GM19372 (cell line): ENCODE results near the gene DLX3.

Source experiments
- ATAC-seq: cut with Tn5 transposase; IDR thresholded peaks from one replicate; pipeline ENCODE4 v1.9.1; 2021; ENCODE audit warnings: mild to moderate bottlenecking, low read depth, moderate library complexity; ENCODE audit not compliant: unreplicated experiment

DLX3 gene

DNA sequence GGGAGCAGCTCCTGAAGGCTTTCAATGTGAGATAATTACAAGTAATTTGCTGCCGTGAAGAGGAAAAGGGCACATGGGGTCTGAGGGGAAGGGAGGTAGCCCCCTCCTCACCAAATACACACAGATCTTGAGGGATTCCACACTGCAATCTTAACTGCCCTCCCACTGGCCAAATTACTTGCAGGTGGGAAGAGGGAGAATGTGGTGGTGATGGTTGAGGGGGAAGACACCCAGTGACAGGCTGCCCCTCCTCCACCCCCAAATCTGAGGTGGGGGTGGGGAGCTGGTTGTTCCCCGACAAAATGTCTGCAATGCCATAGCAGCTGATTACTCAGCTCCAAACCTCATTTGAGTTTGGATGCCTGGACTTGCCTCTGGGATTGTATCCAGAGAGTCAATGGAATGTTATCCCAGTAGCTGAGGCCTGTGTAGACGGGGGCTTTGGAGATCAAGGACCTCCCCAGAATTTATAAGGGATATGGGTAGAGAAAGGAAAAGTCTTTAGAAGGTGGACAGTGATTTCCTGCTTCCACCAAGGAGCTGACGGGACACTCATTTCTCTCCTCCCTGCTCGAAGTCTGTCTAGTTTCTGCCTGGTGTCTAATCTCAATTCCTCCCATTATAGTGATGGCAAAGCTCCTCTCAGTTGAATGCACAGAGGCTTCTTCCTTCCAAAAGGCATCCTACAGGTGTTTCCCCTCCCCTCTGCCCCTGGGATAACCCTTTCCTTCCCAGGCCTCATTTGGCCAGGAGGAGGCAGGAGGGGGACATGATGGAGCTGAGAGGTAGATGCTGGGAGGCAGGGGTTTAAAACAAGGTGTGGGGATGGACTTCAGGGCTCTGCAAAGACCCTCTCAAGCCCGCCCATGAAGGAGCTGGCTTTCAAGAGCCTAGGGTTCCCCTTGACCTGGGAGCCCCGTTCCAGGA lies 17.3 kb downstream of the DLX3 start:
- no peak for ATAC-seq

DNA sequence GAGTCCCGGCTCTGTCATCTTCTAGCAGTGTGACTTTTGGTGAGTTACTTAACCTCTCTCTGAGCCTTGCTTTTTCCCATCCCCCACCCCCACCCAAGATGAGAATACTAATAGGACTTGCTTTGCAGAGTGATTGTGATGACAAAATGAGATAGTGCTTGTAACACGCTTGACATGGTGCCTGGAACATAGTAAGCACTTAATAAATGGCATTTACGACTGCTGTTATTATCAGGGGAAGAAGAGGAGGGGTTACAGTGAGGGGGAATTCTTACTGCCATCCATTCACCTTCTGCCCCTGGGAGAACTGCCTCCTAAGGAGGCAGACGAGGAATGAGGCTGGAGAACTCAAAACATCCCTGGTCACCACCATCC lies 18.2 kb downstream of the DLX3 start:
- ATAC-seq: no peak

DNA sequence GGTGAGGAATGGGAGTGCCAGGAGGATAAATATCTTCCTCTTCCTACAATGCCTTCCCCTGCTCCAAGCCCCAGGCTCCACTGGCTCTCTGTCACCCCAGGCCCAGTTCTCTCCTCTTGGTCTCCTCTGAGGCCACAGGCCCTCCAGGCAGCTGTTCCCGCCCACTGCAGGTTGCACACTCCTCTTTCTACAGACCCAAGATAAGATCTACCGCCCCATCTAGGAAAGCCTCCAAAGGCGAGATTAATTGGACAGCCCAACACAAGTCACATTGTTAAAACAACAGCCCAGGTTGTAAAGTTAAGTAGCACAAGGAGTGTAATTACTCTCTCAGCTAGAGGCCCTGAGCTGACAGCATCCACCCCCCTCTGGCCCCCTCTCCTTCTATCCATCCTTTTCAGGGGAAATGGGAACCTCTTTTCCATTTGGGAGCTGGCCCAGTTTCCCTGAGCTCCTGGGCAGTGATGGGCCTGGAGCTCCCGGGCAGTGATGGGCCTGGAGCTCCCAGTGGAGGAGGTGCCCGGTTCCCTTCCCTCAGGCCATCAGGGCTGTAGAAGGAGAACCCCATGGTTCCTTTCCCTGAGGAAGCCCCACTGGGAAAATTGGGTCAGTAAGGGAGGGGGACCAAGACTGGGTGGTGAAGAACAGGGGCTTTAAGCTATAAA lies 18.7 kb downstream of the DLX3 start:
- ATAC-seq: no peak

DNA sequence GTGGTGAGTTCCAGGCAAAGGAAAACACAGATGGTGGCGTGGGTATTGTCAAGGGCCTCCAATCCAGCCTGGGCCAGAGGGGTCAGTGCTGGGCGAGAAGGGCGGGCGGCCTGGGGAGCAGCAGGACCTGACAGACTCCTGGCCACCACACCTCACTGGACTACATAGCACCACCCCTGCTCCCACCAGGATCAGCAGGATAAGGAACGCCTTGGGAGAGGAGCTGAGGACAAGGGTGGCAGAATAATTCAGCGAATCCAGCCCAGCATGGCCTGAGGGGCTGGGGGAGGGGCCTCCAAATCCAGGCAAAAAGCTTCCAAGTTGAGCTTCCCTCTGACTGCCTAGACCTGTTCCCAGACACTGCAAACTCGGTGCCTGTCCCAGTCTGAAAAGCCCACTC lies 19.5 kb downstream of the DLX3 start:
- ATAC-seq: no peak

DNA sequence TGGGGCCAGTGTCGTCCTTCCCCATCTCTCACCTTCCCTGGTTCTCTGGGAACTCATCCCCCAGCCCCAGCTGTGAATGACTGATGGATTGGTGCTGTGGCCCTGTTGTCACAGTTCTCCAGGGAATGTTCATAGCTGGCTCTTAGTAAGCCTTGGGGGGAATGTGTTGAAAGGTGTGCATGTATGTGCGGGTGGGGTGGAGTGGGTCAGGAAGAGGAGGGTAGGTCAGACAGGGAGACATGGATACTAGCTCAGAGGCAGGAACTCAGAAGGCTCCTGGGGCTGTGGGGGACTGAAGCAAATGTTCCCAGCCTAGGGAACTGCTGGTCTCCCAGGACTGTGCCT lies 21.8 kb downstream of the DLX3 start:
- no peak for ATAC-seq

DNA sequence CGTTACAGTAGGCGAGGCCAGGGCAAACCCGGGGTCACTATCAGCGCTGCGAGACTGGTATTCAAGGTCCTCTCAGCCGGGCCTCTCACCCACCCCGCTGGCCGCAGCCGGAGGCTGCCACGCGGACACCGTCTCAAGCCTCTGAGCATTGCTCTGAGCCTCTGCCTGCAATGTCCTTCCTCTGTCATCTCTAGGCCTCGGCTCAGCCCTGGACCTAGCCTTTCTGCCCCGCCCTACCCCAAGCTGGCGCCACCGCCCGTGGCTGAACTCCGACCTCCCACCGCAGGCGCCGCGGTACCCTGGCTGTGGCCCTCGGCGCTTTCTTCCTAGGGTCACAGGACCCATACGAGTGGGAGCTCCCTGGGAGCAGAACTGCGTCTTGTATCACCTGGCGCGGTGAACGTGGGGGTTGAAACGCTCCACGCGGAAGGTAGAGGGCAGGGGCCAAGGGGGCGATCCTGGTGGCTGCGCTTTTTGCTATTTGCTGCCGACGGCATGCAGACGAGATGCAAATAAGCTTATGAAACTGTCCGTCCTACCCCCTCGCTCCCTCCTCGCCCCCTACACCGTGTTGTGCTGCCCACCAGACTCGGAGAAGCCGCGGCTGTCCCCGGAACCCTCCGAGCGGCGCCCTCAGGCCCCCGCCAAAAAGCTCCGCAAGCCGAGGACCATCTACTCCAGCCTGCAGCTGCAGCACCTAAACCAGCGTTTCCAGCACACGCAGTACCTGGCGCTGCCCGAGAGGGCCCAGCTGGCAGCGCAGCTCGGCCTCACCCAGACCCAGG lies 22.3 kb downstream of the DLX3 start:
- no peak for ATAC-seq

DNA sequence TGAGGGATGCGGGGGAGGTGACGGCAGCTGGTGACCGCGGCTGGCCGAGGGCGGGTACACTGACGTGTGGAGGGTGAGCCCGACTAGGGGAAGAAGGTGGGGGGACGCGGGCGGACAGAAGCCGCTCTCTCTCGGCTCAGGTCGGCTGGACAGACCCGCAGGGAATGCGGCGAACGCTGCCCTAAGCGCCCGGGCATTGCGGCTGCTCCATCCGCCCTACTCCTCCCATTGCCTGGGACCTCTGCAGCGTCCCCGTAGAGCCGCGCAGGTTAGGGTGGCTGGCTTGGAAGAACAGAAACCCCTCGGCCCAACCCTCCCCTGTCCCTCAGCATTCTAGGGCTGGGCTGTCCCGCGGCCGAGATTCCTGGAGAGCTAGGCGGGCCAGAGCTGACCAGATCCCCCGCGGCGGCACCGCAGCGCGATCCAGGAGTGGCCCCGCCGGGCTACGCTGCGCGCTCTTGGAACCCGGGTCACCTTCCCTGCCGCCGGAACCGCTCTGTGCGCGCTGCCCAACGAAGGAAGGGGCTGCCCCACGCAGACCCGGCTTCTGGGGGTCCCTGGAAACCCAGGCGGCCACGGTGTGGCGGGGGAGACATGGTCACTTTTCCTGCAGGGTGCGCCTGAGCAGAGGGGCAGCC lies 23.1 kb downstream of the DLX3 start:
- ATAC-seq: no peak

DNA sequence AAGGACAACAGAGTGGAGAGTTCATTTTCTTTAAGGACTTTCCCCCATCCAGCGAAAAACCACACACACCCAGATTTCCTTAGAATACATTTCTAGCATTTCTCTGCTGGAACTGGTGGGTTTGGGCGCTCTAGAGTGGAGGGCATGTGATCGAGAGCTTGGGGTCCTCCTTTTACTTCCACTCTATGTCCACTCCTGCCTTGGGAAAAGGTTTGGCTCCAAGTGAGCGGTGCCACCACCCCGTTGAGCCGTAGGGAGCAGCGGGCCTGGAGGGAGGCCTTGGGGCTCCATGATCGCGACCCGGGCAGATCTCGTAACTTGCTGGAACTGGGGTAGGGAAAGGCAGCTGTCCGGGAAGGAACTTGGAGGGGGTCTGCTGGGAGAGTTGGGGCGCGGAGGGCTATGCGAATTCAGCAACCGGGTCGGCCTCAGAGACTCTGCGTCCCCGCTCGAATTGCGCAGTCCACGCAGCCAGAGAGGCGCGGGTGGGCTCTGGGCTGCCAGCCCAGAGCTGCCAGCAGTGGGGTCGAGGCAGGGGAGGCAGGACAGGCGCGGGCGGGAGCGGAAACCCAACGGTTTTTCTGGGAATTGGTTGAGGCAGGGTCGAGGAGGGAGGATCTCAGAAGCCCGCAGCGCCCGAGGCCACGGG lies 23.7 kb downstream of the DLX3 start:
- ATAC-seq: no peak

DNA sequence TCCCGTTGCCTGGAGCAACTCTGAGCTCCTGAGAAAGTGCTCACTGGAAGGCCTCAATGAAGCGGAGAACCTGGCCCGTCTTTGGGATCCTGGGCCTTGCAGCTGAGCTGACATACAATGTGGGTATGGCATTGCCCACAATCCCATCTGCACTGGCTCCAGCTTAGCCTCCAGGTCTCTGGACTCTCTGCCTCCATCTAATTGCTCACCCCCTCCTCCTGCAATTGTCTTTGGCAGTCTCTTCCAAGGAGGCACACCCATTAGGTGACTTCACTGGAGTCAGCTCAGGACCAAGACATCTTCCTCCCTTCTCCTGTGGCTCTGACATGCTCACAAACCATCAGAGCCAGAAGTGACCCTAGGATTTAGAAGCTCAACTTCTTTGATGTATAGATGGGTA lies 24.5 kb downstream of the DLX3 start:
- ATAC-seq: no peak

DNA sequence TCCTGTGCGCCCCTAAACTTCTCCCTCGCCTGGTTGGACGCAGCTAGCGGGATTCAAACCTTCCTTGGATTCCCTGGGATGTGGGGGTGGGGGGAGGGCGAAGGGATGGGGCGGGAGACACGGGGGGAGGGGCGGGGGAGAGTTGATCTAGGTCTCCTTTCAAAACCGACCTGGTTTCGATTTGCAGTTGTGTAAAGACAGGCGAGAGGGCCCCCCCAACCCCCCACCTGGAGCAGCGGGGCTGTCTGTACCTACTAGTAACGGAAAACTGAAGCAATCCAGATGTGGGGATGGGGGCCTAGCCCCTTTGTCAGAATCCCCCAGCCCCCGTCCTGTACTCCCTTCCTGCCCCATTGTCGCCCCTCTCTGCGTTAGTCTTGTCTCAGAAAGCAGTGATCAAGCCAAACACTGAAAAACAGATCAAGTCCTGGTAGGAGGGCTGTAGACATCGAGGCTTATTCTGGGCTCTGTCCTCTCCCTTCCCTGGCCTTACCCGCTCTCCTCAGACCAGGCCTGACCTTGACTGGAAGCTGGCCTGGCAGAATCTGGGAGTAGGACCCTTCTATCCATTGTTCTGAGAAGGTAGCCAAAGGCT lies 25.1 kb downstream of the DLX3 start:
- no peak for ATAC-seq

DNA sequence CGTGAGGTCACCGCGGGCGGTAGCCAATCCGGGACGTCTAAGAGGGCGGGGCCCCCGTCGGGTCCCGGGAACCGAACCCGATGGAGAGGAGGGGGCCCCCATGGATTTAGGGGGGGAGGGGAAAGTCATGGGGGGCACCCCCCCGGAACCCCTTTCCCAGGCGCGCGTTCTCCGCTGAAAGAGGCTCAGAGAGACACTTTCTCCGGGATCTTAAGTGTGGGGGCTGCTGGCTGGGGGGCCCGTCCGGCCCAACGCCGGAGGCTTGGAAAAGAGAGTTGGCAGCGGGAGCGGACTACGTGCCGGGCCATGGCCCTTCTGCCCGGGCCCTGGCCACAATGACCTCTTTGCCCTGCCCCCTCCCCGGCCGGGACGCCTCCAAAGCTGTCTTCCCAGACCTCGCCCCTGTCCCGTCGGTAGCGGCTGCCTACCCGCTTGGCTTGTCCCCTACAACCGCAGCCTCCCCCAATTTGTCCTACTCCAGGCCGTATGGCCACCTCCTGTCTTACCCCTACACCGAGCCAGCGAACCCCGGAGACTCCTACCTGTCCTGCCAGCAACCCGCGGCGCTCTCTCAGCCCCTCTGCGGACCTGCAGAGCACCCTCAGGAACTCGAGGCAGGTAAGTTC lies 25.8 kb downstream of the DLX3 start, which contains the start of gene DLX4:
DLX4 (plus strand) TSS at position 57 of the 626 bp plus-strand sequence; CDS start at position 336, 279 bp downstream.
- no peak for ATAC-seq

DNA sequence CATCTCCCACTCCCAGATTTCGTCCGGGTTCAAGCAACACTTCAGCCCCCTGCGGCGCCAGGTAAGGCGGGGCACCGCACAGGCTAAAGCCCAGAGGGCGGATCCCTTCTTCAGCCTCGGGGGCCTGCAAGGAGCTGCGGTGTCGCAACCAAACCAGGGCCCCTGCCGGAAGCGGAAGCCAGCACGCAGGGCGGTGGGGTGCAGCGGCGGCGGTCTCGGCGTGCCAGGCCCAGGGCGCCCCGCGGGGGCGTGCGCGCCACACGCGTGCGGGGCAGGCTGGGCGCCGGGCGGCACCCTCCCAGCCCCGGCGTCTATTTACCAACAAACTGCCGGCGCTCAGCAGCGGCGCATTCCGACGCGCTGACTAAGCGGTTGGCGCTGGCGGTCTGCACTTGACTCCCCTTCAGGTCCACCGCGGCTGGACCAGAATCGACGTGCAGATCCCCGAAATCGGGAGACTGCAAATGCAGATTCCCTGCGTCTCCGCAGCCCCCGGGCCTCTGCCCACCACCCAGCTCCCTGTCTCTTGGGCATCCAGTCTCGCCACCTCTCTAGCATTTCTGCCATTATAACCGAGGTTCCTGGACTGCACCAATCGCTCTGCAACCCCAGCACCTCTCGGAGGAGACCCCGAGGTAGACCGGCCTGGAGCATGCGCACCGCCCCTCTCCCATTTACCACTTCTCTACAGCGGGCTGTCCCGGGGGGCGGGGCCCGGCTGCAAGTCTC lies 26.5 kb downstream of the DLX3 start:
- ATAC-seq: no peak

DNA sequence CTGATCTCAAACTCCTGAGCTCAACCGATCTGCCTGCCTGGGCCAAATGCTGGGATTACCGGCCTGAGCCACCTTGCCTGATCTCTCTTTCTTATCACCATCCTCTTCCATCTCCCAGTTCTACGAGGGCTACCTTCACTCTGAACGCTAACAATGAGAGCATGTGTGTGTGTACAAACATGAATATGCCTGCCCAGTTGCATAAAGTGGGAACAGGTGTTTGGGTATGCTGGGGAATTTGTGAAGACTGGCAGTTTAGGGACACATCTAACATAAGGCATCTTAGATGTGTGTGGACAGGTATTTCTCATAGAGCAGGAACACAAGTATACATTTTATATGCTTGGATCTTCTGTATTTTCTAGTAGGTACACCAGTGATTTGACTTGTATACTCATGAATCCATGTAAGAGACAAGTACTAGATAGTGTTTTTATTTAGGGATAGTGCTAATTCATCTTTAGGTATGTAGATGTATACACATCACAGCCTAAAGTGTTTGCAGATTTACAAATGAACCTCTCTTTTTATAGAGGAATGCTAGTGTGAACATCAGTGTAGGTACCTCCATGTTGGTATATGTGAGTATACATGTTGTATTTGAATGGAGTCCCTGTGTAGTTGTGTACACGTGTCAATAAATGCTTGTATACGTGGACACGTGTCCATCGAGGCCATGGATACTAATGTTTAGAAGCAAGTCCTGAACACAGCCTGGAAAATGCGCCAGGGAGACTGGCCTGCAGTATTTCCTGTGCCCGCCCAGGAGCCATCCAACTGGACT lies 27.2 kb downstream of the DLX3 start:
- ATAC-seq: no peak

DNA sequence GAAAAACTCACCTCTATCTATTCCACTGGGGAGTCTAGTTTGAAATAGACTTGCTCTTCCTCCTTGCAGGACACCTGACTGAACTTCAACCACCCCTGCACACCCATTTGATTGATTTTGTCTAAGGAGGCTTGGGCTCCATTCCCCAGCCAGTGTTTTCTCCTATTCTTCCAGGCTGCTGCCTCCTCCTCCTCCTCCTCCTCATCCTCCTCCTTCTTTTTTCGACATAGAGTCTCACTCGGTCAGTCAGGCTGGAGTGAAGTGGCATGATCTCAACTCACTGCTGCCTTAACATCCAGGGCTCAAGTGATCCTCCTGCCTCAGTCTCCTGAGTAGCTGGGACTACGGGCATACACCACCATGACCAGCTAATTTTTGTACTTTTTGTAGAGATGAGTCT lies 27.8 kb downstream of the DLX3 start:
- no peak for ATAC-seq

DNA sequence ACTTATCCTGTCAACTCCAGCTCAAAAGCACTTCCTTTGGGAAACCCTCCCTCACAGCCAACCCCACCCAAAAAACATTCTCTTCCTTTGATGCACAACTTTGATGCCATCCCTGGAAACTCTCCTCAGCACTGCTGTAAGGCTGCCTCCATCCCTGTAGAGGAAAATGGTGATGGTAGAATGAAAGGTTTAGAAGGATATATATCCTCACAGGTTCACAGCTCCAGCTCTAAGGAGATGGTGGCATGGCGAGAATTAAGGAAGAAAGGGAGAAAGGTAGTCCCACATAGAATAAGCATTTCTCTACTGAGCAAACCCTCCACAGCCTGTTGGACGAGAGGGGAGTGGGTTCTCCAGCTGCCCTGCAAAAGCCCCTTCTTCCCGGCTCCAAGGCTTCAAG lies 28.3 kb downstream of the DLX3 start:
- no peak for ATAC-seq

DNA sequence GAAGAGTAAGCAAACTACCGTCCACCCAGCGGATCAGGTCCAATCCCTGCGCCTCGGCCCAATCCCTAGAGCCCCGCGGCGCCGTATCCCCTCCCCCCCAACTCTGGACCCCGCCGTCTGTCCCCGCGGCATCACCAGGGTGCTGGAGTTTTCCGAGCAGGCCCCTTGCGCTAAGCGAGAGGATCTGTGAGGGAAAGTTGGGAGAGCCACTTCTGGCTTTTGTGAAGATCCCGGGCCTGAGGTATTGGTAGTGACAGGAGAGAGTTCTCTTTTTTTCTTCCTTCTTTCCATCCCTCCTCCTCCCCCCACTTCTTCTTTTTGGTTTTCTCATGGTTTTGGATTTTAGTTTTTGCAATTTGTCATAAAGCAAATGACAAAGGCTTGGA lies 29.5 kb downstream of the DLX3 start:
- ATAC-seq: no peak

DNA sequence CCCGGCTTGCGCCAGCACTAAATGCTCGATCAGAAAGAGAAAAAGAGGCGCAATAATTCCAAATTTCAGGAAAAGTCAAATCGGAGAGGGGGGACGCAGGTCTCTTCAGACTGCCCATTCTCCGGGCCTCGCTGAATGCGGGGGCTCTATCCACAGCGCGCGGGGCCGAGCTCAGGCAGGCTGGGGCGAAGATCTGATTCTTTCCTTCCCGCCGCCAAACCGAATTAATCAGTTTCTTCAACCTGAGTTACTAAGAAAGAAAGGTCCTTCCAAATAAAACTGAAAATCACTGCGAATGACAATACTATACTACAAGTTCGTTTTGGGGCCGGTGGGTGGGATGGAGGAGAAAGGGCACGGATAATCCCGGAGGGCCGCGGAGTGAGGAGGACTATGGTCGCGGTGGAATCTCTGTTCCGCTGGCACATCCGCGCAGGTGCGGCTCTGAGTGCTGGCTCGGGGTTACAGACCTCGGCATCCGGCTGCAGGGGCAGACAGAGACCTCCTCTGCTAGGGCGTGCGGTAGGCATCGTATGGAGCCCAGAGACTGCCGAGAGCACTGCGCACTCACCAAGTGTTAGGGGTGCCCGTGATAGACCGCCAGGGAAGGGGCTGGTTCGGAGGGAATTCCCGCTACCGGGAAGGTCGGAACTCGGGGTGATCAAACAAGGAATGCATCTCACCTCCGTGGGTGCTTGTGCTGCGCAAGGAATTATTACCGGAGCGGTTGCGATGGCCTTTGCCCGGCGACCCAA lies 30.1 kb downstream of the DLX3 start:
- ATAC-seq: no peak
